Measurements from ENCODE around the gene LIFR.

Gene LIFR

GRCh38 chr5:38473008-38473407, 83.4 kb downstream of the LIFR start:
- no peak for DNase-seq (ENCODE audit: low read depth)
- no peak for TF ChIP-seq CTCF (IDR thresholded peaks at IDR 0.05; ENCODE audit: low read depth, low read length, missing control alignments)
- no peak overlapping the region for H3K4me3 ChIP-seq (ENCODE audit: low read depth, low read length)

- H3K4me3 ChIP-seq (ENCODE audit: low read depth, low read length), result no peak overlapping the region
- TF ChIP-seq CTCF (IDR thresholded peaks at IDR 0.05; ENCODE audit: low read depth, low read length, missing control alignments), result no peak
- no peak for DNase-seq (ENCODE audit: low read depth)
Measured at GRCh38 chr5:38472541-38472940, 83.9 kb downstream of the LIFR start.

- H3K4me3 ChIP-seq (ENCODE audit: low read depth, low read length), result no peak overlapping the region
- no peak for TF ChIP-seq CTCF (IDR thresholded peaks at IDR 0.05; ENCODE audit: low read depth, low read length, missing control alignments)
- no peak for DNase-seq (ENCODE audit: low read depth)
Measured at GRCh38 chr5:38471709-38472108, 84.7 kb downstream of the LIFR start.

GRCh38 chr5:38469707-38470267, 86.7 kb downstream of the LIFR start:
- TF ChIP-seq CTCF (IDR thresholded peaks at IDR 0.05; ENCODE audit: low read depth, low read length, missing control alignments), result no peak
- no peak overlapping the region for H3K4me3 ChIP-seq (ENCODE audit: low read depth, low read length)
- DNase-seq (ENCODE audit: low read depth), result no peak

- DNase-seq (ENCODE audit: low read depth), result no peak
- no peak overlapping the region for H3K4me3 ChIP-seq (ENCODE audit: low read depth, low read length)
- no peak for TF ChIP-seq CTCF (IDR thresholded peaks at IDR 0.05; ENCODE audit: low read depth, low read length, missing control alignments)
Measured at GRCh38 chr5:38468978-38469706, 87.3 kb downstream of the LIFR start.

GRCh38 chr5:38468202-38468673, 88.2 kb downstream of the LIFR start:
- H3K4me3 ChIP-seq (ENCODE audit: low read depth, low read length), result no peak overlapping the region
- no peak for DNase-seq (ENCODE audit: low read depth)
- TF ChIP-seq CTCF (IDR thresholded peaks at IDR 0.05; ENCODE audit: low read depth, low read length, missing control alignments), result no peak

Measured in GM12864 (cell line).